Fibroblast of lung (primary cell): ENCODE data around the gene OPTC. TPM values are rescaled to one million over a fixed set of nuclear protein-coding genes. Genes with fewer than 3 reads are reported as not detected.
A peak's percentile ranks its signal among the peaks of the same experiment; 100 is the strongest.

Experiments used
- DNase-seq, 2 donors: peaks; one replicate each; pipeline versions ENCODE4 v3.0.0 to v3.0.0-alpha.2; 2010; ENCODE audit warnings: low read depth in 2 of 2
- H2AFZ ChIP-seq: 2 replicates; pipeline ENCODE4 v1.5.1; 2012; ENCODE audit warnings: low read length, control low read depth, inconsistent platforms
- H3K27ac ChIP-seq: 2 replicates; pipeline ENCODE4 v1.5.1; 2011; ENCODE audit warnings: low read length, control low read depth; ENCODE audit not compliant: insufficient read depth
- H3K27me3 ChIP-seq: 2 replicates; pipeline ENCODE4 v1.5.1; 2011; ENCODE audit warnings: mild to moderate bottlenecking, low read length; ENCODE audit not compliant: control insufficient read depth, insufficient read depth
- H3K36me3 ChIP-seq: 2 replicates; pipeline ENCODE4 v1.5.1; 2011; ENCODE audit warnings: low read length; ENCODE audit not compliant: control insufficient read depth, insufficient read depth
- H3K4me1 ChIP-seq: 2 replicates; pipeline ENCODE4 v1.5.1; 2011; ENCODE audit warnings: low read length; ENCODE audit not compliant: control insufficient read depth, insufficient read depth; ENCODE audit errors: extremely low read depth
- H3K4me2 ChIP-seq: 2 replicates; pipeline ENCODE4 v1.5.1; 2011; ENCODE audit warnings: low read length, control low read depth; ENCODE audit not compliant: insufficient read depth; ENCODE audit errors: extremely low read depth
- H3K4me3 ChIP-seq, 4 experiments: fragments of 200-600 bp in 1 of 4; sonication (generic) in 1 of 4; replicated peaks in 1 of 4; 2 replicates each; pipeline ENCODE4 v1.5.1; 2011 to 2016; ENCODE audit warnings: low read length in 4 of 4, low read depth in 3 of 4, mild to moderate bottlenecking in 3 of 4, control low read depth in 2 of 4, inconsistent platforms in 1 of 4, mixed read lengths in 1 of 4; ENCODE audit not compliant: insufficient read depth in 1 of 4; ENCODE audit errors: control extremely low read depth in 1 of 4
- H3K79me2 ChIP-seq: 2 replicates; pipeline ENCODE4 v1.5.1; 2012; ENCODE audit warnings: mild to moderate bottlenecking, low read length, inconsistent platforms; ENCODE audit not compliant: control insufficient read depth, insufficient read depth
- H3K9ac ChIP-seq: 2 replicates; pipeline ENCODE4 v1.5.1; 2011; ENCODE audit warnings: mild to moderate bottlenecking, low read length, control low read depth; ENCODE audit not compliant: insufficient read depth
- H3K9me3 ChIP-seq: 2 replicates; pipeline ENCODE4 v1.5.1; 2012; ENCODE audit warnings: low read depth, low read length; ENCODE audit not compliant: control insufficient read depth, insufficient read depth
- H4K20me1 ChIP-seq: 2 replicates; pipeline ENCODE4 v1.5.1; 2011; ENCODE audit warnings: low read length; ENCODE audit not compliant: control insufficient read depth, insufficient read depth; ENCODE audit errors: extremely low read depth
- CTCF ChIP-seq, 2 donors: IDR thresholded peaks in 1 of 2; conservative IDR thresholded peaks in 1 of 2; 1 replicate in 1 of 2; 2 replicates in 1 of 2; pipeline ENCODE4 v1.5.1; 2011 to 2012; ENCODE audit warnings: low read length in 2 of 2, control low read depth in 1 of 2, inconsistent platforms in 1 of 2, low read depth in 1 of 2, mild to moderate bottlenecking in 1 of 2
- EZH2 ChIP-seq: IDR thresholded peaks from 2 replicates; pipeline ENCODE4 v1.5.1; 2012; ENCODE audit warnings: low read length, control low read depth, mild to moderate bottlenecking; ENCODE audit errors: missing control alignments
- polyA plus RNA-seq, 2 donors: library from polyadenylated mRNA; depleted of rRNA in 1 of 2; stranded (reverse) in 1 of 2; unstranded in 1 of 2; fragments of >200 nt; gene quantifications; 2 replicates each; pipeline ENCODE4 v1.2.1, GENCODE V29; 2011 to 2012; ENCODE audit warnings: missing spikeins in 1 of 2
- total RNA-seq: library from RNA; depleted of rRNA; stranded (reverse); fragments of >200 nt; gene quantifications from 2 replicates; pipeline ENCODE4 v1.2.1, GENCODE V29; 2014

Gene OPTC
- total and polyA plus RNA-seq, 2 donors (not counting 1 experiment from before 2014, with no cell fraction given): not detected

DNA sequence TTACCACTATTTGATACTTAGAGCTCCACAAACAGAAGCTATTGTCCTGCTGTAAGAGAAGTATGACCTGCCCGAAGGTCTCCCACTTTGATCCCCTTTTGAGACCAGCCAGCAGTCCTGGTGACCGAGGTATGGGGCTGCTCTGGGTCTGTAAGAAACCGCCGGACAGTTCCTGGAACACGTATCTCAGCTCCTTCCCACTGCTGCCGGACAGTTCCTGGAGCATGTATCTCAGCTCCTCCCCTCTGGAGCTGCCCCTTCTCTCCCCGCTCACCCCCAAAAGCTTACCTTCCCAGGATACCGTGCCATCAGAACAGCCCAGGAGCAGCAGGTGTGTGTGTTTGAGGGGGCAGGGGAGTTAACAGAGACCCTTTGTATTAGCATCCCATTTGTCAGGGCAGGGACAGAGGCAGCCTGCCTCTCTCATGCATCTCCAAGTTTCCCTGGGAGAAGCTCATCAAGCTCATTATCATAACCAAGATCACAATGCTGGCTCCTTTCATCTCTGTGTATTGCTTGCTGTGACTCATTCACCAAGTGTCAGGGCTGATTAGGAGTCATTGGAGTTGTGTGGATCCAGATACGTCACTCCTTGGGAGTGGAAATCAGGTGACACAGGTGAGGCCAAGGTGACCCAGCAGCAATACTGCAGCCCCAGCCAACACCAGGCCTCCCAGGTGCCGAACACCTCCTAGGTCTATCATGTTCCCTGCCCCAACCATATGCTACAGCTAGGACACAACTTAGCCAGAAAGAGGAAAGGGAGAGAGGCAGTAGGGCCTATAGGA, 25.3 kb downstream of the OPTC start:
- no peak overlapping the region for H2AFZ ChIP-seq
- no peak for TF ChIP-seq EZH2
- TF ChIP-seq CTCF (conservative IDR thresholded peaks at IDR 0.05 in 1 of 2, IDR thresholded peaks at IDR 0.05 in 1 of 2; ENCODE audit: low read depth in 1 of 2, low read length in 2 of 2): no peak
- H3K4me1 ChIP-seq: peaks cover 18% of the 10 kb centered on the region
- peak in 1 of 2 donors; percentile 34 for DNase-seq
- no peaks in the 10 kb centered on the region for H3K79me2 ChIP-seq
- H3K9ac ChIP-seq: no peak overlapping the region
- no peak overlapping the region for H3K4me3 ChIP-seq
- no peak overlapping the region for H3K27ac ChIP-seq
- no peaks in the 10 kb centered on the region for H4K20me1 ChIP-seq
- no peaks in the 10 kb centered on the region for H3K27me3 ChIP-seq
- H3K36me3 ChIP-seq: no peaks in the 10 kb centered on the region
- H3K4me2 ChIP-seq: no peak overlapping the region
- no peaks in the 10 kb centered on the region for H3K9me3 ChIP-seq

GRCh38 chr1:203519896-203520295, 25.9 kb downstream of the OPTC start:
- no peaks in the 10 kb centered on the region for H3K27me3 ChIP-seq
- no peaks in the 10 kb centered on the region for H4K20me1 ChIP-seq
- no peak for DNase-seq
- H3K36me3 ChIP-seq: no peaks in the 10 kb centered on the region
- H3K4me3 ChIP-seq: no peak overlapping the region
- H3K9me3 ChIP-seq: no peaks in the 10 kb centered on the region
- H3K4me2 ChIP-seq: no peak overlapping the region
- H3K9ac ChIP-seq: no peak overlapping the region
- H3K4me1 ChIP-seq: peaks cover 18% of the 10 kb centered on the region
- no peak overlapping the region for H2AFZ ChIP-seq
- peak overlapping the region; percentile 34 for H3K27ac ChIP-seq
- TF ChIP-seq CTCF (conservative IDR thresholded peaks at IDR 0.05 in 1 of 2, IDR thresholded peaks at IDR 0.05 in 1 of 2; ENCODE audit: low read depth in 1 of 2, low read length in 2 of 2) (no peak), EZH2 (no peak)
- no peaks in the 10 kb centered on the region for H3K79me2 ChIP-seq

- peak; percentile 40 to 58 for DNase-seq
- no peaks in the 10 kb centered on the region for H3K9me3 ChIP-seq
- peak overlapping the region; percentile 10 for H3K4me2 ChIP-seq
- no peaks in the 10 kb centered on the region for H3K27me3 ChIP-seq
- peaks cover 18% of the 10 kb centered on the region for H3K4me1 ChIP-seq
- TF ChIP-seq CTCF (conservative IDR thresholded peaks at IDR 0.05 in 1 of 2, IDR thresholded peaks at IDR 0.05 in 1 of 2; ENCODE audit: low read depth in 1 of 2, low read length in 2 of 2): no peak
- TF ChIP-seq EZH2: no peak
- H3K36me3 ChIP-seq: no peaks in the 10 kb centered on the region
- no peaks in the 10 kb centered on the region for H4K20me1 ChIP-seq
- peak overlapping the region; percentile 49 for H2AFZ ChIP-seq
- peak overlapping the region; percentile 66 for H3K27ac ChIP-seq
- no peaks in the 10 kb centered on the region for H3K79me2 ChIP-seq
- H3K4me3 ChIP-seq: no peak overlapping the region
- H3K9ac ChIP-seq: no peak overlapping the region
Measured at GRCh38 chr1:203520315-203520714, 26.4 kb downstream of the OPTC start.
